HepG2 (cell line): Measurements from ENCODE around the gene QRICH2. TPM values are rescaled to one million over a fixed set of nuclear protein-coding genes. Genes with fewer than 3 reads are reported as not detected.

Experiments
- AKNA ChIP-seq: sonication (generic); formaldehyde crosslinking; IDR thresholded peaks from 2 replicates; pipeline ENCODE4 v1.4.0; 2020; ENCODE audit warnings: missing genetic modification reagents, borderline replicate concordance
- ARID2 ChIP-seq: sonication (generic); formaldehyde crosslinking; IDR thresholded peaks from 2 replicates; pipeline ENCODE4 v1.8.1; 2022; ENCODE audit warnings: mild to moderate bottlenecking, missing genetic modification reagents, borderline replicate concordance
- BORCS8-MEF2B ChIP-seq: sonication (generic); formaldehyde crosslinking; IDR thresholded peaks from 2 replicates; pipeline ENCODE4 v1.8.0; 2022; ENCODE audit warnings: mild to moderate bottlenecking, missing genetic modification reagents
- CC2D1A ChIP-seq: sonication (generic); formaldehyde crosslinking; IDR thresholded peaks from 2 replicates; pipeline ENCODE4 v1.8.1; 2023; ENCODE audit warnings: mild to moderate bottlenecking, missing genetic modification reagents
- CHCHD3 ChIP-seq: sonication (generic); formaldehyde crosslinking; IDR thresholded peaks from 2 replicates; pipeline ENCODE4 v1.8.0; 2022; ENCODE audit warnings: mild to moderate bottlenecking, missing genetic modification reagents, moderate library complexity
- FOSL2 ChIP-seq: sonication (generic); formaldehyde crosslinking; IDR thresholded peaks from 2 replicates; pipeline ENCODE4 v1.4.0; 2020; ENCODE audit warnings: missing genetic modification reagents
- FOXP4 ChIP-seq: sonication (generic); formaldehyde crosslinking; IDR thresholded peaks from 2 replicates; pipeline ENCODE4 v1.4.0; 2020; ENCODE audit warnings: missing genetic modification reagents
- GTF2F1 ChIP-seq: fragments of 150-350 bp; IDR thresholded peaks from 2 replicates; pipeline ENCODE4 v1.6.1; 2014; ENCODE audit warnings: low read length
- HOMEZ ChIP-seq: IDR thresholded peaks from 2 replicates; pipeline ENCODE4 v1.6.1; 2016; ENCODE audit warnings: low read depth
- MED1 ChIP-seq: sonication (generic); formaldehyde crosslinking; IDR thresholded peaks from 2 replicates; pipeline ENCODE4 v1.4.0; 2020; ENCODE audit warnings: missing genetic modification reagents
- RBM39 ChIP-seq: fragments of 200-400 bp; formaldehyde crosslinking; IDR thresholded peaks from one replicate; pipeline ENCODE4 v1.6.1; 2018; ENCODE audit warnings: antibody characterized with exemption, mild to moderate bottlenecking, low read depth, low read length; ENCODE audit not compliant: poor library complexity, severe bottlenecking
- SRF ChIP-seq: IDR thresholded peaks from 2 replicates; pipeline ENCODE4 v1.6.1; 2011; ENCODE audit warnings: mild to moderate bottlenecking, low read depth, low read length, moderate library complexity
- ZNF547 ChIP-seq: sonication (generic); formaldehyde crosslinking; IDR thresholded peaks from 2 replicates; pipeline ENCODE4 v1.5.1; 2020; ENCODE audit warnings: mild to moderate bottlenecking, missing genetic modification reagents
- ZNF691 ChIP-seq: sonication (generic); formaldehyde crosslinking; IDR thresholded peaks from 2 replicates; pipeline ENCODE4 v1.4.0; 2020; ENCODE audit warnings: missing genetic modification reagents, low read depth, mild to moderate bottlenecking, borderline replicate concordance
- ZNF709 ChIP-seq: sonication (generic); formaldehyde crosslinking; IDR thresholded peaks from 2 replicates; pipeline ENCODE4 v1.5.0; 2020; ENCODE audit warnings: mild to moderate bottlenecking, missing genetic modification reagents
- ZNF720 ChIP-seq: sonication (generic); formaldehyde crosslinking; IDR thresholded peaks from 2 replicates; pipeline ENCODE4 v1.4.0; 2020; ENCODE audit warnings: missing genetic modification reagents
- ZNF724P ChIP-seq: sonication (generic); formaldehyde crosslinking; IDR thresholded peaks from 2 replicates; pipeline ENCODE4 v1.8.0; 2022; ENCODE audit warnings: missing genetic modification reagents, borderline replicate concordance
- ZNF772 ChIP-seq: sonication (generic); formaldehyde crosslinking; IDR thresholded peaks from 2 replicates; pipeline ENCODE4 v1.5.0; 2020; ENCODE audit warnings: mild to moderate bottlenecking, missing genetic modification reagents
- ZSCAN12 ChIP-seq: sonication (generic); formaldehyde crosslinking; IDR thresholded peaks from 2 replicates; pipeline ENCODE4 v1.9.0; 2021; ENCODE audit warnings: mild to moderate bottlenecking, missing genetic modification reagents
- ZSCAN9 ChIP-seq: IDR thresholded peaks from 2 replicates; pipeline ENCODE4 v1.6.1; 2016; ENCODE audit warnings: borderline replicate concordance
- polyA plus RNA-seq, 8 experiments: library from polyadenylated mRNA; depleted of rRNA in 3 of 8; stranded (reverse) in 7 of 8; unstranded in 1 of 8; fragments of >200 nt; fragmentation: Illumina TruSeq in 4 of 8; extraction: Trizol in 4 of 8; gene quantifications; 2 replicates each; pipeline versions ENCODE4 v1.2.1 to v1.2.3, GENCODE V29; 2011 to 2016; ENCODE audit warnings: low read depth in 4 of 8, missing spikeins in 1 of 8, mixed read lengths in 1 of 8; ENCODE audit not compliant: insufficient read depth in 1 of 8
- total RNA-seq, 5 experiments: library from RNA; depleted of rRNA; stranded (reverse); fragments of >200 nt; fragmentation: Illumina TruSeq; extraction: Trizol; gene quantifications; 2 replicates each; pipeline ENCODE4 v1.2.3, GENCODE V29; 2016; ENCODE audit warnings: low read depth in 1 of 5

Gene QRICH2
- total and polyA plus RNA-seq, 2 of the 13 experiments (the other 11 are each of a cell fraction or from before 2014, with no cell fraction given) = 3.7 to 5.7 TPM

- TF ChIP-seq AKNA (no peak), ZNF691 (no peak), ARID2 (0 out of 2 replicates have a peak, but pooled peaks have one; percentile 24), ZNF720 (CRISPR knock-in tag) (no peak), MED1 (CRISPR knock-in tag) (peak; percentile 67), HOMEZ (CRISPR knock-in tag) (peak; percentile 24; the same call in 1 of the 2 replicates), CC2D1A (CRISPR knock-in tag) (peak; percentile 98), FOXP4 (peak; percentile 66), ZSCAN12 (0 out of 2 replicates have a peak, but pooled peaks have one; percentile 73), ZSCAN9 (CRISPR knock-in tag) (no peak), SRF (no peak), ZNF547 (CRISPR knock-in tag) (no peak; the same call in 1 of the 2 replicates), ZNF709 (CRISPR knock-in tag) (peak; percentile 49; the same call in 1 of the 2 replicates), ZNF724P (CRISPR knock-in tag) (peak; percentile 92), BORCS8-MEF2B (CRISPR knock-in tag) (peak; percentile 89), GTF2F1 (no peak), CHCHD3 (peak; percentile 97), RBM39 (peak; percentile 57), ZNF772 (CRISPR knock-in tag) (peak; percentile 24; the same call in 1 of the 2 replicates), FOSL2 (peak; percentile 54)
These were observed 43.1 kb downstream of the QRICH2 start, which contains the start of gene UBALD2 (continued) for GRCh38 chr17:76264755-76265623.
